PC-9 (cell line): Measurements from ENCODE around the gene ANXA6. TPM values are rescaled to one million over a fixed set of nuclear protein-coding genes. Genes with fewer than 3 reads are reported as not detected.

ENCODE experiments used
- BruUV-seq: library from RNA; stranded (reverse); fragments of 400-500 nt; replicated peaks from 2 replicates; lab custom pipeline; 2021; lab: Mats Ljungman, UMichigan
- CTCF ChIA-PET: fragments of 300-600 bp; sonication (Branson Sonifier 250); formaldehyde crosslinking; loops from one replicate; lab custom pipeline; 2022; ENCODE audit warnings: antibody characterized with exemption; lab: Charles Lee
- POLR2A ChIA-PET: fragments of 300-600 bp; sonication (Branson Sonifier 250); formaldehyde crosslinking; loops from one replicate; lab custom pipeline; 2022; ENCODE audit warnings: antibody characterized with exemption; ENCODE audit not compliant: unreplicated experiment; lab: Charles Lee
- DNase-seq, 2 experiments: peaks; one replicate each; pipeline versions ENCODE4 v3.0.0 to v3.0.0-alpha.2; 2015 to 2022; ENCODE audit warnings: mixed read lengths in 1 of 2
- H2AFZ ChIP-seq: fragments of 200-600 bp; sonication (generic); 2 replicates; pipeline ENCODE4 v1.8.1; 2017; ENCODE audit warnings: antibody characterized with exemption
- H3F3A ChIP-seq: fragments of 200-600 bp; sonication (generic); 2 replicates; pipeline ENCODE4 v1.8.1; 2017; ENCODE audit warnings: antibody characterized with exemption, mild to moderate bottlenecking, low read depth; ENCODE audit not compliant: insufficient read depth
- H3K27ac ChIP-seq: fragments of 200-600 bp; sonication (generic); 2 replicates; pipeline ENCODE4 v1.6.1; 2016; ENCODE audit warnings: mixed run types
- H3K27me3 ChIP-seq: fragments of 200-600 bp; sonication (generic); 2 replicates; pipeline ENCODE4 v1.6.1; 2016; ENCODE audit warnings: low read depth, mixed run types; ENCODE audit not compliant: insufficient read depth
- H3K36me3 ChIP-seq: fragments of 200-600 bp; sonication (generic); 2 replicates; pipeline ENCODE4 v1.6.1; 2016; ENCODE audit warnings: low read depth, mixed run types
- H3K4me1 ChIP-seq: fragments of 200-600 bp; sonication (generic); replicated peaks from 2 replicates; pipeline ENCODE4 v1.6.1; 2016; ENCODE audit warnings: mixed run types; ENCODE audit not compliant: insufficient read depth
- H3K4me2 ChIP-seq: fragments of 200-600 bp; sonication (generic); 2 replicates; pipeline ENCODE4 v1.6.1; 2017; ENCODE audit warnings: mixed run types
- H3K4me3 ChIP-seq: fragments of 200-600 bp; sonication (generic); 2 replicates; pipeline ENCODE4 v1.6.1; 2016; ENCODE audit warnings: mixed run types
- H3K79me2 ChIP-seq: fragments of 200-600 bp; sonication (generic); 2 replicates; pipeline ENCODE4 v1.6.1; 2017; ENCODE audit warnings: low read depth, mixed run types
- H3K9me2 ChIP-seq: fragments of 200-600 bp; sonication (generic); 2 replicates; pipeline ENCODE4 v1.8.1; 2017; ENCODE audit warnings: mild to moderate bottlenecking; ENCODE audit not compliant: insufficient read depth
- H3K9me3 ChIP-seq: fragments of 200-600 bp; sonication (generic); 2 replicates; pipeline ENCODE4 v1.8.1; 2016; ENCODE audit warnings: low read depth; ENCODE audit not compliant: insufficient read depth
- H4K20me1 ChIP-seq: fragments of 200-600 bp; sonication (generic); 2 replicates; pipeline ENCODE4 v1.8.1; 2017; ENCODE audit not compliant: insufficient read depth
- EZH2 ChIP-seq: fragments of 200-600 bp; sonication (generic); IDR thresholded peaks from 2 replicates; pipeline ENCODE4 v1.8.0; 2017; ENCODE audit warnings: antibody characterized with exemption, low read depth
- intact Hi-C: fragments of 100-400 bp; cut with micrococcal nuclease; formaldehyde crosslinking; loops from one replicate; pipeline ENCODE4 v1.10.0; 2022; ENCODE audit not compliant: unreplicated experiment
- total RNA-seq: library from RNA; stranded (reverse); gene quantifications from 2 replicates; pipeline ENCODE4 v1.2.3, GENCODE V29; 2021
- TF ChIP-seq, protein P1 (sequence below): fragments of 200-600 bp; sonication (generic); conservative IDR thresholded peaks from 2 replicates; pipeline ENCODE4 v1.6.1; 2017; ENCODE audit warnings: mixed run types, antibody characterized with exemption, mild to moderate bottlenecking, moderate library complexity

Gene ANXA6
- total RNA-seq, 1 experiment from 2014 or later = 22.4 TPM

DNA sequence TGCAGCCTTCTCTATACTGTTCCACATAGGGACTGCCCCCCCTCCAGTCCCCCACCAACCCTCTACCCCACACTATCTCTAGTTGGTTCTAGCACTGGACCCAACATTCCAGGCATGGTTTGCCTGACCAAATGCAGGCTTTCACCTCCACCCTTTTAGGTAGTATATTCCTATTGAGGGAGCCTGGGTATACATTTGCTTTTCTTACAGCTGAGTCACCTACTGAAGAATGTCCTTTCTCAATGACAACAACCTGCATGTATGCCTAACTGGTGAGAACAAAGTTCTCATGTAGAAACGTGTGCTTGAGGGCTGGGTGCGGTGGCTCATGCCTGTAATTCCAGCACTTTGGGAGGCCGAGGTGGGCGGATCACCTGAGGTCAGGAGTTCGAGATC lies 85.0 kb downstream of the ANXA6 start:
- H3K9me3 ChIP-seq = no peaks in the 10 kb centered on the region
- no peaks in the 10 kb centered on the region for H3K9me2 ChIP-seq
- H3K27me3 ChIP-seq = no peaks in the 10 kb centered on the region
- H3K4me1 ChIP-seq = peaks cover 57% of the 10 kb centered on the region
- no peaks in the 10 kb centered on the region for H4K20me1 ChIP-seq
- H3K4me3 ChIP-seq = no peak overlapping the region
- peak overlapping the region; percentile 47 for H3K4me2 ChIP-seq
- CTCF ChIA-PET = no interaction called here
- no TSS peak for BruUV-seq
- POLR2A ChIA-PET = interaction anchor here (0.6 kb wide), 1 partner anchor 94 kb away, joined by 3 read pairs; no protein-coding TSS in a partner anchor
- H3K27ac ChIP-seq = peak overlapping the region; percentile 94
- H3K79me2 ChIP-seq = peaks cover 91% of the 10 kb centered on the region
- no peak overlapping the region for H2AFZ ChIP-seq
- intact Hi-C loops = loop anchor here (1.0 to 10.0 kb wide), 5 partner anchors 9 to 598 kb away; no protein-coding TSS in a partner anchor
- DNase-seq = peak; percentile 73 to 97
- H3F3A ChIP-seq = peaks cover 46% of the 10 kb centered on the region
- no peak for TF ChIP-seq EZH2
- TF ChIP-seq, protein P1, sequence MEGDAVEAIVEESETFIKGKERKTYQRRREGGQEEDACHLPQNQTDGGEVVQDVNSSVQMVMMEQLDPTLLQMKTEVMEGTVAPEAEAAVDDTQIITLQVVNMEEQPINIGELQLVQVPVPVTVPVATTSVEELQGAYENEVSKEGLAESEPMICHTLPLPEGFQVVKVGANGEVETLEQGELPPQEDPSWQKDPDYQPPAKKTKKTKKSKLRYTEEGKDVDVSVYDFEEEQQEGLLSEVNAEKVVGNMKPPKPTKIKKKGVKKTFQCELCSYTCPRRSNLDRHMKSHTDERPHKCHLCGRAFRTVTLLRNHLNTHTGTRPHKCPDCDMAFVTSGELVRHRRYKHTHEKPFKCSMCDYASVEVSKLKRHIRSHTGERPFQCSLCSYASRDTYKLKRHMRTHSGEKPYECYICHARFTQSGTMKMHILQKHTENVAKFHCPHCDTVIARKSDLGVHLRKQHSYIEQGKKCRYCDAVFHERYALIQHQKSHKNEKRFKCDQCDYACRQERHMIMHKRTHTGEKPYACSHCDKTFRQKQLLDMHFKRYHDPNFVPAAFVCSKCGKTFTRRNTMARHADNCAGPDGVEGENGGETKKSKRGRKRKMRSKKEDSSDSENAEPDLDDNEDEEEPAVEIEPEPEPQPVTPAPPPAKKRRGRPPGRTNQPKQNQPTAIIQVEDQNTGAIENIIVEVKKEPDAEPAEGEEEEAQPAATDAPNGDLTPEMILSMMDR = no peak
- H3K36me3 ChIP-seq = peaks cover 7% of the 10 kb centered on the region

DNA sequence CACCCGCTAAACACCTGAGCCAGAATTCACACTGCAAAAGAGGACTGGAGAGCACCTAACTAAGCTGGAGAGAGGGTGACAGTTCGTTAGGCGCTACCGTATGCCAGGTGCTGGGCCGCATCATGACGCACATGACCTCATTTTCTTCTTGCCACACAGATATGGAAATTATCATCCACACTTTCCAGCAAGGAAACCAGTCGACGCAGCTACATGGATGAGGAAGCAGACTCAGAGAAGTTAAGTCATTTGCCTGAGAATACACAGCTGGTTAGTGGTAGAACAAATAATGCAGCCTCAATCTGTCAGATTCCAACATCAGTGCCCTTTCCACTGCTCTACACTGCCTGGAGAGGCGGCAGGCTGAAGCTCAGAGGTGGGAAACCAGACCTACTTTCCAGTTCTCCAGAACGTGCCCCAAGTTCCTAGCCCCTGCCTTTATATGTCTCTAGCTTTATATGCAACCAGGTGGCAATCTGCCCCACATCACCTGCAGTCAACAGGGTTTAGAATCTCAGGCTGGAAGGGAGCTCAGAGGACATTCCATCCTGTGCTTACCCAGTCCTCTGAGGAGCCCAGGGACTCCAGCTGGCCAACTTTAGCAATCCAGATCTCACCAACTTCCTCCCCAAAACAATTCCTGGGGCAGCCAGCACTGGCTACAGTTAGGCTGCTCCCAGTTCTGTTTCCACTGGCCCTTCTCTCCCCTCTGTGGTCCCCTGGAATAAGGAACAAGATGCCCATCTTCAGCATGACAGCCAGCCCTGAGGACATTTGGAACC lies 85.5 kb downstream of the ANXA6 start:
- Histone ChIP-seq H3K36me3 (peaks cover 7% of the 10 kb centered on the region), H4K20me1 (no peaks in the 10 kb centered on the region), H3F3A (peaks cover 42% of the 10 kb centered on the region), H2AFZ (no peak overlapping the region), H3K4me1 (peaks cover 51% of the 10 kb centered on the region), H3K79me2 (peaks cover 91% of the 10 kb centered on the region), H3K27ac (peak overlapping the region; percentile 94), H3K4me3 (no peak overlapping the region), H3K4me2 (peak overlapping the region; percentile 47), H3K27me3 (no peaks in the 10 kb centered on the region), H3K9me3 (no peaks in the 10 kb centered on the region), H3K9me2 (no peaks in the 10 kb centered on the region)
- ChIA-PET POLR2A (interaction anchor here (0.6 kb wide), 1 partner anchor 94 kb away, joined by 3 read pairs; no protein-coding TSS in a partner anchor), CTCF (no interaction called here)
- intact Hi-C loops = loop anchor here (1.0 to 10.0 kb wide), 5 partner anchors 9 to 597 kb away; no protein-coding TSS in a partner anchor
- TF ChIP-seq, protein P1 = no peak
- no peak for TF ChIP-seq EZH2
- BruUV-seq = no TSS peak
- no peak for DNase-seq

DNA sequence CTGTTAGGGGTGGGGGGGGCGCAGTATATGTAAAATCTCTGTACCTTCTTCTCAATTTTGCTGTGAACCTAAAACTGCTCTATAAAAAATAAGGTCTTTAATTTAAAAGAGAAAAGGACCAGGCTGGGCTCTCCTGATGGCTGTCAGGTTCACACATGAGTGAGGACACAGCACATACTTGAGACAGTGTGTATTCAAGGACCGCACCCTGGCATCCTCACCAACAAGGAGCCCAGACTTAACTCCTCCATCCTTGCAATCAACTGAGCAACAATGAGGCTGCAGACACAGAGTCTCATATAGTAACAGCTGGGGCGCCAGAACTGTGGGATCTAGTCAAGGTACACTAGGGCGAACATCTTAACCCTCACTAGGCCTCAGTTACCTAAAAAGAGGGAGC lies 86.6 kb downstream of the ANXA6 start:
- POLR2A ChIA-PET = no interaction called here
- no peaks in the 10 kb centered on the region for H3K9me2 ChIP-seq
- H3K4me1 ChIP-seq = peaks cover 41% of the 10 kb centered on the region
- TF ChIP-seq, protein P1 = no peak
- no peak for TF ChIP-seq EZH2
- peaks cover 32% of the 10 kb centered on the region for H3F3A ChIP-seq
- BruUV-seq = no TSS peak
- intact Hi-C loops = loop anchor here (10.0 kb wide), 1 partner anchor 596 kb away; no protein-coding TSS in a partner anchor
- CTCF ChIA-PET = no interaction called here
- no peak overlapping the region for H2AFZ ChIP-seq
- no peak overlapping the region for H3K4me2 ChIP-seq
- H4K20me1 ChIP-seq = no peaks in the 10 kb centered on the region; the same call in 1 of the 2 replicates
- no peak overlapping the region for H3K4me3 ChIP-seq
- no peak for DNase-seq
- H3K27me3 ChIP-seq = no peaks in the 10 kb centered on the region
- peaks cover 7% of the 10 kb centered on the region for H3K36me3 ChIP-seq
- H3K27ac ChIP-seq = no peak overlapping the region
- H3K9me3 ChIP-seq = no peaks in the 10 kb centered on the region
- H3K79me2 ChIP-seq = peaks cover 89% of the 10 kb centered on the region
